AG04450 (cell line): ENCODE results near the gene PGS1. TPM values are rescaled to one million over a fixed set of nuclear protein-coding genes. Genes with fewer than 3 reads are reported as not detected.

ENCODE experiments used
- CTCF ChIA-PET: fragments of 300-600, 350-600 bp; formaldehyde crosslinking; extraction: SDS; loops from one replicate; lab custom pipeline; 2022; ENCODE audit warnings: antibody characterized with exemption, inconsistent platforms; lab: Charles Lee
- POLR2A ChIA-PET: fragments of 350-600 bp; formaldehyde crosslinking; extraction: SDS; loops from one replicate; lab custom pipeline; 2021; ENCODE audit warnings: antibody characterized with exemption, inconsistent platforms; lab: Yijun Ruan, JAX
- DNase-seq: peaks from one replicate; pipeline ENCODE4 v3.0.0-alpha.2; 2011; ENCODE audit warnings: low read depth, low spot score
- H3K27ac ChIP-seq: one replicate; pipeline ENCODE4 v1.5.1; 2012; ENCODE audit warnings: low read depth, low read length, control low read depth
- H3K27me3 ChIP-seq: one replicate; pipeline ENCODE4 v1.6.0; 2012; ENCODE audit warnings: low read length; ENCODE audit not compliant: control insufficient read depth, insufficient read depth
- H3K4me3 ChIP-seq: 2 replicates; pipeline ENCODE4 v1.5.1; 2011; ENCODE audit warnings: mild to moderate bottlenecking, low read depth, low read length, control low read depth
- H3K9me3 ChIP-seq: 2 replicates; pipeline ENCODE4 v1.5.1; 2012; ENCODE audit warnings: low read length; ENCODE audit not compliant: control insufficient read depth, insufficient read depth
- CTCF ChIP-seq: IDR thresholded peaks from 2 replicates; pipeline ENCODE4 v1.5.1; 2011; ENCODE audit warnings: low read depth, low read length, control low read depth, inconsistent platforms
- polyA plus RNA-seq: library from polyadenylated mRNA; depleted of rRNA; stranded (reverse); fragments of >200 nt; gene quantifications from 2 replicates; pipeline ENCODE4 v1.2.3, GENCODE V29; 2011

Gene PGS1
- polyA plus RNA-seq, 1 experiment, result 31.0 TPM

GRCh38 chr17:78372841-78373240 is 5.6 kb upstream of the PGS1 start:
- Histone ChIP-seq H3K27me3 (no peaks in the 10 kb centered on the region), H3K9me3 (no peaks in the 10 kb centered on the region), H3K4me3 (no peak overlapping the region), H3K27ac (peak overlapping the region; percentile 11)
- ChIA-PET POLR2A (interaction anchor here (1.2 kb wide), 1 partner anchor 13 kb away, joined by 3 read pairs; the partner anchor contains the start of gene SOCS3), CTCF (interaction anchor here (1.8 to 3.9 kb wide), 2 partner anchors 12 to 50 kb away, joined by 12 to 28 read pairs; partner anchors contain the start of gene SOCS3)
- DNase-seq, result no peak
- no peak for TF ChIP-seq CTCF

GRCh38 chr17:78374189-78374588 is 4.3 kb upstream of the PGS1 start:
- H3K4me3 ChIP-seq, result no peak overlapping the region
- no peak for TF ChIP-seq CTCF
- H3K27ac ChIP-seq, result peak overlapping the region; percentile 100
- H3K9me3 ChIP-seq, result peaks cover 4% of the 10 kb centered on the region; the same call in 1 of the 2 replicates
- no peak for DNase-seq
- POLR2A ChIA-PET, result interaction anchor here (0.6 to 3.6 kb wide), 5 partner anchors 10 to 120 kb away, joined by 3 to 18 read pairs (median 7); partner anchors contain the start of gene SOCS3
- CTCF ChIA-PET, result interaction anchor here (0.8 to 3.9 kb wide), 2 partner anchors 13 to 47 kb away, joined by 3 to 28 read pairs; partner anchors contain the start of gene SOCS3
- no peaks in the 10 kb centered on the region for H3K27me3 ChIP-seq

- peaks cover 4% of the 10 kb centered on the region; the same call in 1 of the 2 replicates for H3K9me3 ChIP-seq
- POLR2A ChIA-PET, result interaction anchor here (0.5 to 3.6 kb wide), 8 partner anchors 9 to 120 kb away, joined by 3 to 21 read pairs (median 8); partner anchors contain the start of gene SOCS3
- CTCF ChIA-PET, result interaction anchor here (1.0 to 3.9 kb wide), 2 partner anchors 10 to 14 kb away, joined by 4 to 28 read pairs; partner anchors contain the start of gene SOCS3
- H3K4me3 ChIP-seq, result 0 out of 2 replicates have a peak overlapping the region, but pooled peaks have one; percentile 20
- peak overlapping the region; percentile 100 for H3K27ac ChIP-seq
- TF ChIP-seq CTCF, result no peak
- DNase-seq, result no peak
- H3K27me3 ChIP-seq, result no peaks in the 10 kb centered on the region
Observed at GRCh38 chr17:78374631-78375274, 3.7 kb upstream of the PGS1 start.

DNA sequence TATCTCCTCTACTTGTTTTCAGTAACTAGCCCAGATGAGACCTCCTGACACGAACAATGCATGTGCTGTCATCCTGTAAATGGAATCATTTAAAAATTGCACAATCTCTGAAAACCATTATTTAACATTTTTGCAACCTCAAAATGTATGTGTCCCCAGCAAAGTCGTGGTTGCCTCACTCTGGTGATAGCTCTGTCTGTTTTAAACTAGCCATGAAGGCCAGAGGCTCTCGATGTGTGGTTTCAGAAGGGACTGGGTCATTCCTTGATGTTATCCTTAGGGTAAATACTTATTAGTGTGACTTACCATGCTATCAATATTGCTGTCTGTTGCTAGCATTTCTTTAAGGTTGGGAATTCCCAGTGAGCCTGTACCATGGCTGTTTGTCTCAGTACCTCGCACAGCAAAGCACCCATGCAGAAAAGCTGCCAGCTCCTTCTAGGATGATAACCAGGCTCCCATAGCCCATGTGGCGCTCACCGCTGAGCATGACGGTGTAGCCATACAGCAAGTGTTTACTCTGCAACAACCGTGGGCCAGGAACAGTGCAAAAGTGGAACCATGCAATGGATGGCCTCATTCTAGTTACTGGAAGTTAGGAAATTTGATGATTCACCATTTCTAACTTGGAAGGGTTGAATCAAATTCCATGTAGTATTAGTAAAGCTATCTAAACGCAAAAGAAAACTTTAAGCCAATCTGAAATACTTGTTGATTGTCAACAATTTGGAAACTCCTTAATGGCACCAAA is 2.9 kb upstream of the PGS1 start:
- peaks cover 4% of the 10 kb centered on the region; the same call in 1 of the 2 replicates for H3K9me3 ChIP-seq
- DNase-seq, result peak; percentile 88
- H3K27me3 ChIP-seq, result no peaks in the 10 kb centered on the region
- TF ChIP-seq CTCF, result no peak
- CTCF ChIA-PET, result interaction anchor here (0.7 to 1.0 kb wide), 3 partner anchors 9 to 16 kb away, joined by 3 to 4 read pairs (median 3); no protein-coding TSS in a partner anchor
- peak overlapping the region; percentile 100 for H3K27ac ChIP-seq
- POLR2A ChIA-PET, result interaction anchor here (0.5 to 3.6 kb wide), 9 partner anchors 8 to 121 kb away, joined by 3 to 21 read pairs (median 7); partner anchors contain the start of gene SOCS3
- no peak overlapping the region for H3K4me3 ChIP-seq
